Stomach (tissue), 9 donors: ENCODE data around the gene NEAT1. TPM values are rescaled to one million over a fixed set of nuclear protein-coding genes. Genes with fewer than 3 reads are reported as not detected.

Source experiments
- DNase-seq, 2 donors: peaks; one replicate each; pipeline versions ENCODE4 v3.0.0 to v3.0.0-alpha.2; 2013 to 2019
- H3K27ac ChIP-seq, 5 donors: fragments of 200-600 bp in 4 of 5; sonication (generic) in 4 of 5; one replicate each; pipeline ENCODE4 v1.5.1; 2013 to 2019; ENCODE audit warnings: mild to moderate bottlenecking in 1 of 5, moderate library complexity in 1 of 5
- H3K27me3 ChIP-seq, 3 donors: fragments of 200-600 bp; sonication (generic); one replicate each; pipeline ENCODE4 v1.5.1; 2017 to 2019; ENCODE audit warnings: mixed run types in 1 of 3
- H3K36me3 ChIP-seq, 4 donors: fragments of 200-600 bp; sonication (generic); 1 replicate in 3 of 4; 2 replicates in 1 of 4; pipeline ENCODE4 v1.5.1; 2016 to 2019
- H3K4me1 ChIP-seq, 4 donors: fragments of 200-600 bp; sonication (generic); one replicate each; pipeline ENCODE4 v1.5.1; 2016 to 2019
- H3K4me3 ChIP-seq, 4 donors: fragments of 200-600 bp; sonication (generic) in 3 of 4; one replicate each; pipeline ENCODE4 v1.5.1; 2016 to 2019; ENCODE audit warnings: mild to moderate bottlenecking in 1 of 4
- H3K9me3 ChIP-seq, 4 donors: fragments of 200-600 bp; sonication (generic); one replicate each; pipeline ENCODE4 v1.5.1; 2016 to 2019
- EP300 ChIP-seq: sonication (generic); formaldehyde crosslinking; IDR thresholded peaks from one replicate; pipeline ENCODE4 v1.6.1; 2017; ENCODE audit warnings: antibody characterized with exemption
- POLR2A ChIP-seq, 4 donors: fragments of 450-650 bp; IDR thresholded peaks; one replicate each; pipeline ENCODE4 v1.6.1; 2016; ENCODE audit warnings: antibody characterized with exemption in 4 of 4, control low read depth in 2 of 4, mild to moderate bottlenecking in 1 of 4, moderate library complexity in 1 of 4
- POLR2AphosphoS5 ChIP-seq, 3 donors: sonication (generic); formaldehyde crosslinking; IDR thresholded peaks; one replicate each; pipeline ENCODE4 v1.6.1; 2016; ENCODE audit warnings: antibody characterized with exemption in 3 of 3
- WGBS, 5 donors: extraction: QIAGEN DNeasy Blood & Tissue Kit in 3 of 5; methylation state at CpG; one replicate each; pipeline versions ENCODE4 v1.1.5 to v1.1.7; 2013 to 2018; 5-methylcytosine and 5-hydroxymethylcytosine counted together
- intact Hi-C: fragments of 100-400 bp; cut with DNase I; formaldehyde crosslinking; loops from one replicate; pipeline ENCODE4 v1.15.1; 2023; ENCODE audit warnings: low total_unique reads
- polyA plus RNA-seq, 3 donors: library from polyadenylated mRNA; stranded (reverse); fragments of 200-250 nt; gene quantifications; one replicate each; pipeline ENCODE4 v1.2.3, GENCODE V29; 2013
- total RNA-seq, 5 donors: library from RNA; depleted of rRNA; stranded (reverse); fragments of >200 nt; gene quantifications; one replicate each; pipeline versions ENCODE4 v1.1.0 to v1.2.3, GENCODE V29; 2014 to 2016
- TF ChIP-seq, protein P1 (sequence below), 7 experiments: fragments of 450-650 bp in 4 of 7; fragments of 200-600 bp in 3 of 7; sonication (generic) in 3 of 7; IDR thresholded peaks; one replicate each; pipeline ENCODE4 v1.5.1; 2016 to 2019; ENCODE audit warnings: antibody characterized with exemption in 7 of 7, control low read depth in 2 of 7, mild to moderate bottlenecking in 1 of 7
- donor health status: healthy with polysubstance abuse.
- donor health status: Bipolar disorder and iron deficiency.
- donor health status: healthy.

Gene NEAT1
- total and polyA plus RNA-seq, 8 donors = 131 to 2,124 (median 707) TPM

DNA sequence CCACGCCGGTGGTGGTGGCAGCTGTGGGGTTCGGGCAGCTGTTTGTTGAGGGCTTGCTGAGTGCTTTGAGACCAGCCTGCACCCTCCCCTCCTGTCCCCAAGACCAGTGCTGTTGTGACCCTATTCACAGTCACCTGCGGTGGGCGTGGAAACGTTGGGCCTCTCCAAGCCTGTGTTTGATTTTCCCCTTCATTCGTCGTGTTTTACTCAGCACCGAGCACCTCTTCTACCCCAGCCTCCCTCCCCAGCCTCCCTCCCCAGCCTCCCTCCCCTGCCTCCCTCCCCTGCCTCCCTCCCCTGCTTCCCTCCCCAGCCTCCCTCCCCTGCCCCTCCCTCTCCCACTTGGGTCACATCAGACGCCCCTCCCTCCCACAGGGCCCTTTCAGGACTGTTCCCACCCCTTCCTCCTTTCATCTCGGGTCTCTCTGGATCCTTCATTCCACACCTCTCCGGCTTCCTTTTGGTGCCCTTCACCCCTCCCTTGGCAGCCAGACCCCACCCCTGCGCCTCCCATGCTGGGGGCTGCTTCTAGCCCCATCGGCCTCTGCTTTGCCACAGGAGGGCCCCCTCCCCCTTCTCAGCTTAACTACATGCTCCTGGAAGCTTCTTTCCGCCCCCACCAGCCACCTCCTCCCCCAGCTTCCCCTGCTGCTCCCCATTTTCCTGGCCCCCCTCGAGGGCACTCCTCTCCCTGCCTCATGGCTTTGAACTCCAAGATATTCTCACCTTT is 21.4 kb upstream of the NEAT1 start:
- no peak for DNase-seq
- Histone ChIP-seq H3K9me3 (no peaks in the 10 kb centered on the region), H3K4me3 (no peak overlapping the region), H3K27me3 (no peaks in the 10 kb centered on the region), H3K36me3 (peaks cover 62 to 97% (median 95%) of the 10 kb centered on the region in 4 donors), H3K4me1 (peaks cover 0 to 15% (median 3%) of the 10 kb centered on the region in 4 donors), H3K27ac (no peak overlapping the region)
- no peak for TF ChIP-seq POLR2AphosphoS5 (IDR thresholded peaks at IDR 0.05)
- TF ChIP-seq EP300 = no peak
- TF ChIP-seq, protein P1, sequence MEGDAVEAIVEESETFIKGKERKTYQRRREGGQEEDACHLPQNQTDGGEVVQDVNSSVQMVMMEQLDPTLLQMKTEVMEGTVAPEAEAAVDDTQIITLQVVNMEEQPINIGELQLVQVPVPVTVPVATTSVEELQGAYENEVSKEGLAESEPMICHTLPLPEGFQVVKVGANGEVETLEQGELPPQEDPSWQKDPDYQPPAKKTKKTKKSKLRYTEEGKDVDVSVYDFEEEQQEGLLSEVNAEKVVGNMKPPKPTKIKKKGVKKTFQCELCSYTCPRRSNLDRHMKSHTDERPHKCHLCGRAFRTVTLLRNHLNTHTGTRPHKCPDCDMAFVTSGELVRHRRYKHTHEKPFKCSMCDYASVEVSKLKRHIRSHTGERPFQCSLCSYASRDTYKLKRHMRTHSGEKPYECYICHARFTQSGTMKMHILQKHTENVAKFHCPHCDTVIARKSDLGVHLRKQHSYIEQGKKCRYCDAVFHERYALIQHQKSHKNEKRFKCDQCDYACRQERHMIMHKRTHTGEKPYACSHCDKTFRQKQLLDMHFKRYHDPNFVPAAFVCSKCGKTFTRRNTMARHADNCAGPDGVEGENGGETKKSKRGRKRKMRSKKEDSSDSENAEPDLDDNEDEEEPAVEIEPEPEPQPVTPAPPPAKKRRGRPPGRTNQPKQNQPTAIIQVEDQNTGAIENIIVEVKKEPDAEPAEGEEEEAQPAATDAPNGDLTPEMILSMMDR (IDR thresholded peaks at IDR 0.05) = no peak
- WGBS, 5 donors = 68 to 79% (median 70%) methylated on average over 13 to 16 of the region's 16 CpGs
- intact Hi-C loops = no loop called here

DNA sequence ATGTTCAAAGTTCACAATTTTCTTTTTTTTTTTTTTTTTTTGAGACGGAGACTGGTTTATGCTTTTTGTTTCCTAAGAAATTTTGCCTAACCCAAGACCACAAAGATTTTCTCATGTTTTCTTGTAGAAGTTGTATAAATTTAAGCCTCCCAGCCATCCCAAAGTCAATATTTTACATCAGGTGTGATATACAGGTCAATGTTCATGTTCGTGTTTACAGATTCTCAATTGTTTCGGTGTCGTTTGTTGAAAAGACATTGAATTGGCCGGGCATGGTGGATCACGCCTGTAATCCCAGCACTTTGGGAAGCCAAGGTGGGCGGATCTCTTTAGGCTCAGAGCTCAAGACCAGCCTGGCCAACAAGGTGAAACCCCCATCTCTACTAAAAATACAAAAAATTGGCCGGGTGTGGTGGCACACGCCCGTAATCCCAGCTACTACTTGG is 20.8 kb upstream of the NEAT1 start:
- H3K36me3 ChIP-seq = peaks cover 63 to 97% (median 95%) of the 10 kb centered on the region in 4 donors
- TF ChIP-seq, protein P1 (IDR thresholded peaks at IDR 0.05) = no peak
- no peak for TF ChIP-seq EP300
- TF ChIP-seq POLR2A (IDR thresholded peaks at IDR 0.05) = no peak
- TF ChIP-seq POLR2AphosphoS5 (IDR thresholded peaks at IDR 0.05) = no peak
- H3K4me1 ChIP-seq = peaks cover 0 to 15% (median 3%) of the 10 kb centered on the region in 4 donors
- H3K27me3 ChIP-seq = no peaks in the 10 kb centered on the region
- H3K9me3 ChIP-seq = no peaks in the 10 kb centered on the region
- H3K4me3 ChIP-seq = no peak overlapping the region
- H3K27ac ChIP-seq = no peak overlapping the region
- intact Hi-C loops = no loop called here
- WGBS, 5 donors = 69 to 80% (median 72%) methylated on average over 10 of the region's 10 CpGs
- DNase-seq = no peak

- WGBS, 5 donors = 78 to 91% (median 90%) methylated on average over 2 of the region's 2 CpGs
- Histone ChIP-seq H3K9me3 (no peaks in the 10 kb centered on the region), H3K27me3 (no peaks in the 10 kb centered on the region), H3K4me1 (peaks cover 0 to 15% (median 3%) of the 10 kb centered on the region in 4 donors), H3K36me3 (peaks cover 63 to 97% (median 95%) of the 10 kb centered on the region in 4 donors), H3K27ac (peak overlapping the region in 1 of 5 donors; percentile 62), H3K4me3 (no peak overlapping the region)
- TF ChIP-seq EP300 (no peak), POLR2AphosphoS5 (IDR thresholded peaks at IDR 0.05) (no peak), POLR2A (IDR thresholded peaks at IDR 0.05) (no peak)
- TF ChIP-seq, protein P1 (IDR thresholded peaks at IDR 0.05) = no peak
- intact Hi-C loops = no loop called here
- DNase-seq = no peak
These were observed 19.8 kb upstream of the NEAT1 start for GRCh38 chr11:65402790-65403189.

GRCh38 chr11:65403607-65404121 is 18.9 kb upstream of the NEAT1 start:
- 73 to 83% (median 76%) methylated on average over 9 to 12 of the region's 12 CpGs for WGBS, 5 donors
- peak in 1 of 2 donors; percentile 54 for DNase-seq
- H3K36me3 ChIP-seq = peaks cover 66 to 97% (median 95%) of the 10 kb centered on the region in 4 donors
- H3K27me3 ChIP-seq = no peaks in the 10 kb centered on the region
- TF ChIP-seq EP300 (no peak), POLR2A (IDR thresholded peaks at IDR 0.05) (no peak), POLR2AphosphoS5 (IDR thresholded peaks at IDR 0.05) (no peak)
- TF ChIP-seq, protein P1 (IDR thresholded peaks at IDR 0.05) = no peak
- H3K4me3 ChIP-seq = no peak overlapping the region
- intact Hi-C loops = no loop called here
- H3K9me3 ChIP-seq = no peaks in the 10 kb centered on the region
- peaks cover 0 to 15% (median 3%) of the 10 kb centered on the region in 4 donors for H3K4me1 ChIP-seq
- peak overlapping the region; percentile 20 to 62 (median 53) for H3K27ac ChIP-seq
